ENCODE data around the gene GPANK1.

DNA sequence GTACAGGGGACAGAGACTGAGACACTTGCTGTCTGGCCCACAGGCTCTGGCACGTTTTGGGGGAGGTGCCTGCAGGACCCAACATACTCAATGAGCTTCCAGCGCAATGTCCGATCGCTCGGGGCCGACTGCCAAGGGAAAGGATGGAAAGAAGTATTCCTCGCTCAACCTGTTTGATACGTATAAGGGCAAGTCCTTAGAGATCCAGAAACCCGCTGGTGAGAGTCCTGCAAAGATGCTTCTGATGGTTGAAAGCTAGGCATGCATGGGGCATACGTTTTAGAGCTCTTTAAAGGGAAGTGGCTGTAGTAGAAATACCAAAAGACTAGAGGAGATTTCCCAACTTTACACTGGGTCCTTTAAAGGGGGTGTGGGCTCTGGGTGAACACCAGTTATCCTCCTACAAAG lies 42.1 kb downstream of the GPANK1 start:
- TF ChIP-seq, protein P1, sequence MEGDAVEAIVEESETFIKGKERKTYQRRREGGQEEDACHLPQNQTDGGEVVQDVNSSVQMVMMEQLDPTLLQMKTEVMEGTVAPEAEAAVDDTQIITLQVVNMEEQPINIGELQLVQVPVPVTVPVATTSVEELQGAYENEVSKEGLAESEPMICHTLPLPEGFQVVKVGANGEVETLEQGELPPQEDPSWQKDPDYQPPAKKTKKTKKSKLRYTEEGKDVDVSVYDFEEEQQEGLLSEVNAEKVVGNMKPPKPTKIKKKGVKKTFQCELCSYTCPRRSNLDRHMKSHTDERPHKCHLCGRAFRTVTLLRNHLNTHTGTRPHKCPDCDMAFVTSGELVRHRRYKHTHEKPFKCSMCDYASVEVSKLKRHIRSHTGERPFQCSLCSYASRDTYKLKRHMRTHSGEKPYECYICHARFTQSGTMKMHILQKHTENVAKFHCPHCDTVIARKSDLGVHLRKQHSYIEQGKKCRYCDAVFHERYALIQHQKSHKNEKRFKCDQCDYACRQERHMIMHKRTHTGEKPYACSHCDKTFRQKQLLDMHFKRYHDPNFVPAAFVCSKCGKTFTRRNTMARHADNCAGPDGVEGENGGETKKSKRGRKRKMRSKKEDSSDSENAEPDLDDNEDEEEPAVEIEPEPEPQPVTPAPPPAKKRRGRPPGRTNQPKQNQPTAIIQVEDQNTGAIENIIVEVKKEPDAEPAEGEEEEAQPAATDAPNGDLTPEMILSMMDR (IDR thresholded peaks at IDR 0.05) = no peak
- no peak for TF ChIP-seq EZH2 (IDR thresholded peaks at IDR 0.05; ENCODE audit: borderline replicate concordance, insufficient read depth, low read depth, low read length, poor library complexity, severe bottlenecking)

Measured in B cell (primary cell).